ENCODE results near the gene PARD6G.

DNA sequence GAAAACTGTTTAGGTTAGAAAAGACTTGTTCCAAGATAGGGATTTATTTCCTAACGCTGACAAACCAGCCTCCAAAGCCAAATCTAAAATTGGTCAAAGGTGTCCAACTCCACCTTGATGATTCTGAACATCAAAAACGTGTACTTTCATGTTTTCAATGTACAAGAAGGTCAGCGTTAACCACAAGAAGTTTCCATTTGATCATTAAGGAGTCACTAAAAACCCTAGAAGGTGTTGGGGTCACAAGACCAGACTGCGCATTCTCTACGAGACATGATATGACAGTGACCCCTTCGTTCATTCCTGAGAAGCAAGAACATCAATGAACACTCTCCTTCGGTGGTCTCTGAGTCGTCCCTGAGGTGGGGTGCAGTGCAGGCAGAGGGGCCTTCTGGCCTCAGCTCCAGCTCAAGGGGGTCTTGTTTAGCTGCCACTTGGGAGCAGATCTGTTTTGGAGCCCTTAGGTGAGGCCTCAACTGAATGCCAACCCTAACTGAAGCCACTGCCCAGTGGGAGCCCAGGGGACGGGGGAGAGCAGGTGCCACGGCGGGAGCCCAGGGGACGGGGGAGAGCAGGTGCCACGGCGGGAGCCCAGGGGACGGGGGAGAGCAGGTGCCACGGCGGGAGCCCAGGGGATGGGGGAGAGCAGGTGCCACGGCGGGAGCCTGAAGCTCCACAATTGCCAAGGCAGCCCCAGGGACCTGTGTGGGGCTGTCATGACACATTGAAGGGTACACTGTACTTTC lies 55.2 kb downstream of the PARD6G start:
- TF ChIP-seq CTCF (conservative IDR thresholded peaks at IDR 0.05) = no peak
- no peak for TF ChIP-seq ZFX (IDR thresholded peaks at IDR 0.05)
